Limb (tissue), 2 donors: Measurements from ENCODE around the gene MRPL14.
A peak's percentile ranks its signal among the peaks of the same experiment; 100 is the strongest.
"Not testable (repeated sequence)": the region's sequence is repeated elsewhere in the genome, so short reads cannot be mapped to it uniquely, and the experiment has no call there.

Experiments used
- DNase-seq, 2 donors: peaks; one replicate each; pipeline ENCODE4 v3.0.0-alpha.2; 2016; ENCODE audit errors: extremely low spot score in 2 of 2

The MRPL14 gene

DNA sequence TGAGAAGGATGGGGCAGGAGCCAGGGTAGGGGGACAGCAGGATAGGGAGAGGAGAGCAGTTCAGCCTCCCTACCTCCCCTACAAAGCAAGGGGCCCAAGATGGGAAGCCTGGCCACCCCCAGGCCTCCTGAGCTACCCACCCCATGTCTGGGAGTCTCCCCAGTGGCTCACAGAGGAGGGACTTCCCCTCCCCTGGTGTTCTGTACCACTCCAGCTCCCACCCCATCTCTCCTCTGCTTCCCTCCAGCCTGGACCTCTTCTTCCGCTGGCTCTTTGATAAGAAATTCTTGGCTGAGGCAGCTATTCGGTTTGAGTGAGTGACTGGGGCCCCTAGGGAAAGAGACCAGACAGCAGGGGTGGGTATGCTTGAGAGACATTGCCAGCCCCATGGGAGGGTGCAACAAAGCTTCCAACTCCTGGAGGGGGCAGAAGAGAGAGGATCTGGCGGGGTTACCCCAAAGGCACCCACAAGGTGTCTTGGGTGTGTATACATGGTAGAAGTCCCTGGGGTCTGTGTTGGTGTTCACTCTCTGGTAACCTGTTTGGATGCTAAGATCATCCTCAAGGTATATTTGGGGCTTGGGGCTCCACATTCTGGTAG lies 23.2 kb upstream of the MRPL14 start:
- no peak for DNase-seq

GRCh38 chr6:44149369-44150012 lies 22.2 kb upstream of the MRPL14 start:
- no peak for DNase-seq

- DNase-seq: no peak
Observed at GRCh38 chr6:44148306-44148705, 21.1 kb upstream of the MRPL14 start.

DNA sequence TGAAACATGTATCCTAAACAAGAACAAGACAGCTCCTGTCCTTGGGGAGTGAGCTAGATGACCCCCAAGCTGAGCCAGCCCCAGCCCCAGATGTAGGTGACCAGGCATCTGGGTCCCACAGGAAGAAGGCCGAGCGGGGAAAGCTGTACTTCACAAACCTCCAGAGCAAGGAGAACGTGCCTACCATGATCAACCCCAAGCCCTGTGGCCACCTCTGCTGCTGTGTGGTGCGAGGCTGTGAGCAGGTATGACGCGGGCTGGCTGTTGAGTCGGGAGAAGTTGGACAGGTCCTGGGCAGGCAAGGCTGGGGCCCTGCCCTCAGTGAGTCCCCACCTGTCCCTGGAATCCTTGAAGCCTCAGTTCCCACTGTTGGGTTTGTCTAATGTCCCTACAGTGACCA lies 20.0 kb upstream of the MRPL14 start:
- no peak for DNase-seq

- no peak for DNase-seq
Observed at GRCh38 chr6:44146685-44147084, 19.4 kb upstream of the MRPL14 start.

DNA sequence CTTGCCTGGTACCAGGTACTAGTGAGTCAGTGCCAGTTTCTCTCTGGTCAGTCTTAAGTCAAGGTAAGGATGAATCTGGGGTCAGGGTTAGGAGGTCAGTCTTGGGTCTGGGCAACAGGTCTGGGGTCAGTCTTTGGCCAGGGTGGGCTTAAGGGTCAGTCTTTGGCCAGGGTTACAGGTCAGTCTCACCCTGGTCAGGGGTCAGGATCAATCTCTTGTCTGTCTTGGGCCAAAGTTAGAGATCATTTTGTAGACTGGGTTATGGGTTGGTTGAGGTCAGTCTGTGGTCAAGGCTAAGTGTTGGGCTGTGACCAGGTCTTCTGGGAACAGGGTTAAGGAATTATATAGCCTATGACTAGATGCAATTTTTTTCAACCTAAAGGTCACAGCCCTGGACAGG lies 18.6 kb upstream of the MRPL14 start:
- no peak for DNase-seq

DNA sequence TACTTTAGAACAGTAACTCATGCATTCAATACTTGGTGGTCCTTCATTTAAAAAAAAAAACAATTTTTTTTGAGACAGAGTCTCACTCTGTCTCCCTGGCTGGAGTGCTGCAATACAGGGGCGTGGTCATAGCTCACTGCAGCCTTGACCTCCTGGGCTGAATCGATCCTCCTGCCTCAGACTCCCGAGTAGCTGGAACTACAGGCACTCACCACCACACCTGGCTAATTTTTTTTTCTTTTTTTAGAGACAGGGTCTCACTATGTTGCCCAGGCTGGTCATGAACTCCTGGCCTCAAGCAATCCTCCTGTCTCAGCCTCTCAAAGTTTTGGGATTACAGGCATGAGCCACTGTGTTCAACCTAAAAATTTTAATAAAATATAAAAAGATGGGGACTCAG lies 17.3 kb upstream of the MRPL14 start:
- DNase-seq: not testable (repeated sequence)

- no peak for DNase-seq
Observed at GRCh38 chr6:44143731-44144130, 16.5 kb upstream of the MRPL14 start.

DNA sequence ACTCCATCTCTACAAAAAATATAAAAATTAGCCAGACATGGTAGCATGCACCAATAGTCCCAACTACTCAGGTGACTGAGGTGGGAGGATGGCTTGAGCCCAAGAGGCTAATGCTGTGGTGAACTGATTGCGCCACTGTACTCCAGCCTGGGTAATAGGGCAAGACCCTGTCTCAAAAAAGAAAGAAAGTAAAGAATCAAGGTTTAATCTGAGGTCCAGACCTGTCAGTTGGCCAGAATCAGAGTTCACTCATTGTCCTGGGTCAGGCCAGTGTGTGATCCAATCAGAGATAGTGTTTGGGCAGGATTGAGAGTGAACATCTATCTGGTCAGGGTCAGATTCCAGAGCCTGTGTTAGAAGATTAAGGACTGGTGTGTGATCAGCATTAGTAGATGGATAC lies 15.6 kb upstream of the MRPL14 start:
- DNase-seq: no peak

GRCh38 chr6:44139351-44139743 lies 12.1 kb upstream of the MRPL14 start:
- DNase-seq: no peak

- no peak for DNase-seq
Observed at GRCh38 chr6:44138717-44139350, 11.6 kb upstream of the MRPL14 start.

- no peak for DNase-seq
Observed at GRCh38 chr6:44135875-44136274, 8.6 kb upstream of the MRPL14 start.

DNA sequence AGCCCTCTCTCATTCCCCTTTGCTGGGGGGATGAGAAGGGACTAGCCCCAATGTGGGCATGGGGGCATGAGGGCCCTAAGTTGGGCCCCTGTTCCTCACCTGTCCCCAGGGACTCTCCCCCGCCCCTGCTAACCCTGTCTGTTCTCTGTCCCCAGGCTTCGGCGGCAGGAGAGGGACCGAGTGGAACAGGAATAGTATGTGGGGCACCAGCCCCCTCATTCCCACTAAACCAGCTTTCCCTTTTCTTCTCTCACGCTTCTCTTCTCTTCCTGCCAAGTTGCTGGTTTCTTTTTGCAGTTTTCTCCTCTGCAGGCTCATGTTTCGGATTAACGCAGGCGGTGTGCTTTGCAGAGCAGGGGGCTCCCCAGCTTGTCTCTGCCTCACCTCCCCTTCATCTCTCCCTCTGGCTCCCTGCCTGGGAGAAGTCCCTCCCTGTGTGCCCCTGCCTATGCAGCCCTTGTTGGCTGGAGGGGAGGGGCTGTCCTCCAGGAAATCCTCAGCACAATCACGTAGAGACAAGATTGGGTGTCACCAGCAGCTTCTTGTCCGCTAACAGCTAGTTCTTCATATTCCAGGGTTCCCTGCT lies 8.0 kb upstream of the MRPL14 start:
- DNase-seq: peak in 1 of 2 donors; percentile 63

DNA sequence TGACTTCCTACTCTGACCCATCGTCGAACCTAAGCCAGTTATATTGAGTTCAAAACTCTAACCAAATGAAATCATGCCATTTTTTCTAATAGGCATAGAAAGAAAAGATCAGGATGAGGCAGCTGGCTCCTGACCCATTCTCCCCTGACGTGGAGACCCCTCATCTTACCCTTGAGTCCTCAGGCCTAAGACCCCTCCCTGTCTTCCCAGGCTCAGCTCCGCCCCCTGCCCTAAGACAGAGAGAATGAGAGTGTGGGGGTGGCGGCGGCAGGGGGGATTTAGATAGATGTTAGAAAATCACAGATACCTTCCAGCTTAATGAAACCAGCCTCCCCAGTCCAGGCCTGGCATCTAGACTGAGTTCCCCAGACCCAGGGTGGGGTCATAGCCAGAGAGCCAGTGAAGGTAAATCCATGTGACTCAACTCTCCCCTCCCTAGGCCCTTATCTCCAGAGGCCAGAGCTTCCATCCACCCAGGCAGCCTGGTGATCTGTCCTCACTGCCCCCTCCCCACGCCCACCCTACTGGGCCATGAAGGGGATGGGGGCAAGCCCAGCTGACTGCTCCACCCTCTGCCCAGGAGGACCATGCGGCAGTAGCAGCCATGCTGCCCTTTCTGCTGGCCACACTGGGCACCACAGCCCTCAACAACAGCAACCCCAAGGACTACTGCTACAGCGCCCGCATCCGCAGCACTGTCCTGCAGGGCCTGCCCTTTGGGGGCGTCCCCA lies 6.9 kb upstream of the MRPL14 start:
- no peak for DNase-seq

GRCh38 chr6:44133003-44133931 lies 6.0 kb upstream of the MRPL14 start:
- DNase-seq: peak in 1 of 2 donors; percentile 68

DNA sequence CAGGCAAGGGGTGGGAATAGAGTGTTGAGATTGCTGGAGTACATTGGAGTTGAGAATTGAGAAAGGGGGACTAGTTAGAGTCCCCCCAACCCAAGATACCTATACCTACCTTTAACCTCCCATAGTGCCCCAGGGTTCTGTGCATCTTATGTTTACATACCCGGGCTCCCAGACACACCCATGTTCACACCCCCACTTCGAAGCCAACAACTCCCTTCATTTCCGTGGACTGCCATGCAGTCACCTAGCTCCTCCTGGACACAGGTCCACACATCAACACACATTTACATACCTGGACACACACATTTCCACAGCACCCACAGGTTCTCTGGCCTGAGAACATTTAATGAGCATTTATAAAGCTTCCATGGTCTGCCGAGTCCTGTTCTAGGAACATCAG lies 5.2 kb upstream of the MRPL14 start:
- no peak for DNase-seq

DNA sequence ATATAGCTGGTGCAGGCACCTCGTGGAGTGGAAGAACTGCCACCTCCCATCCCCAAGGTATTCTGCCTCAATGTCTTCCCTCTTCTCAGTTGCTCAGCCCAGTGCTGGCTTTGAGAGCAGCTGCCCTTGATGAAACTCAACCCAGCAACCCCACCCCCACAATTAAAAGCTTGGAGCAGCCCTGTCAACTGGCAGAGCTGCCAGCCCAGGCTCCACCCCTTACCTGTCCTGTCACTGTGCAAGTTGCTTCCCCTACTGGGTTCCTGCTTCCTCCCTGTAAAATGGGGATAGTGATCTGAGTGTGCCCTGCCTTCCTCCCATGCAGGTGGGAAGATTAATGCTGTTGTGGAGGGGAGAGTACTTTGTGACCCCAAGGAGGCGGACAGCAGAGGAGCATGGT lies 4.6 kb upstream of the MRPL14 start:
- DNase-seq: no peak

DNA sequence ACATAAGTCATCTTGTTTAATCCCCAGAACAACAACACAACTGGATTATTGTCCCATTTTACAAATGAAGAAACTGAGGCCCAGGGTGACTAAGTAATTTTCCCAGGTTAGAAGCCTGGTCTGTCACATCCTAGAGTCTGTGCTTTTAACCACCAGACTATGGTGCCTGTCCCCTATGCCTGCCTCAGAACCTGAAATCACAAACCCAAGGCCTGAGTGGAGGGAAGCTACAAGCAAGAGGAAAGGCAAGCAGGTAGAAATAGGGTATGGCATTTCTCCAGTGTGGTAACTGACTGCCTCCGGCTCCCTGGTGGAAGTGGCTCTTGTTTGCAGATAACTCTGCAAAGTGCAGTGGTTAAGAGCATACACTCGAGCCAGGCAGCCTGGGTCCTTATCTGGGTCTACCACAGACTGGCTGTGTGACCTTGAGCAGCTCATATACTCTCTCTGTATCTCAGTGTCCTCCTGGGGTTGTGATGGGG lies 2.6 kb upstream of the MRPL14 start:
- no peak for DNase-seq

DNA sequence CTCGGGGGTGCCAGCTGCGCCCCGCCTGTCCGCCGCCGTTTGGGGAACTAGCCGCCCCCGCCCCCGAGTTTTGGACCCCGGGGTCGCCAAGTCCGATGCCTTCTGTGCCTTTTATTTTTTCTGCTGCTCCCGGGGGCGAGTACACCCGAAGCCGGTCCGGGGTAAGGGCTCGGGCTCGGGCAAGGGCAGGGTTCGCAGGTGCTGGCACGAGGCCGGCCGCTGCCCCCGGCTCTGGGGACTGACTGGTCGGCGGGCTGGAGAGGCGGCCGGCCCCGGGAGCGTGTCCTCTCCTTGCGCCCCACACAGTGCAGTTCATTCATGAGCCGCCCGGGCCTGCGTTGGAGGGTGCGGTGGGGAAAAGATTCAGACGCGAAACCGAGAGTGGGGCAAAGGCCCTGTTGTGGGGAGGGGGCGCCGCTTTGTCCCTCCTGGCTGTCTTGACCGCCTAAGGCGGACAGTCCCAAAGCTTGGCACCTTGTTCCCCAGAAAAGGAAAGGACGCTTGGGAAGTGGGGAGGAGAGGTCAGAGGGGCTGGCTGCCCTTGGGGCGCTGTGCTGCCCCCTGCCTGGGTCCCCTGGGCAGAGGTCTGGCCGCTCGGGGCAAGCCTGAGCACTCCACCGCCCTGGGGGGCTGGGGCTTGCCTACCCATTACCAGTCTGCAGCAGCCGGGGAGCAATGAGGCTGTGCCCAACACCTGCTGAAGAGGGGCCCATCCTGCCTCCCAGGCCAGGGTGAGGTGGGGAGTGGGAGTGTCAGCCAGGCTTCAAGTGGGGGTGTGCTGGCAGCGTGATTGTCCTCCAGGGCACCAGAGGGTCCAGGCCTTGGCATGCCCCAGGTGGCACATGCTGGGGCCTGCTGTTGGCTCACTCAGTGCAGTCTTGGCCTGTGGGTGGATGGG lies 1.0 kb upstream of the MRPL14 start:
- peak in 1 of 2 donors; percentile 61 for DNase-seq
